Stimulated activated naive CD8-positive, alpha-beta T cell treated with anti-CD3 and anti-CD28 coated beads, Interleukin-15, Interleukin-2, amounts not matched to agents 100 ng/mL and 50 ng/mL, for 24 hours (primary cell): ENCODE measurements around the gene RYR1.
"Not testable (repeated sequence)": the region's sequence is repeated elsewhere in the genome, so short reads cannot be mapped to it uniquely, and the experiment has no call there.

Experiments used
- H3K27ac Mint-ChIP-seq: one replicate; pipeline ENCODE4 v1.8.0; 2021; ENCODE audit warnings: mild to moderate bottlenecking, mixed read lengths
- H3K27me3 Mint-ChIP-seq: one replicate; pipeline ENCODE4 v1.8.0; 2021; ENCODE audit warnings: mixed read lengths
- H3K36me3 Mint-ChIP-seq: one replicate; pipeline ENCODE4 v1.8.0; 2021; ENCODE audit warnings: low read depth, mixed read lengths
- H3K4me1 Mint-ChIP-seq: one replicate; pipeline ENCODE4 v1.8.0; 2021; ENCODE audit warnings: low read depth, mixed read lengths
- H3K4me3 Mint-ChIP-seq: one replicate; pipeline ENCODE4 v1.8.0; 2021; ENCODE audit warnings: mild to moderate bottlenecking, mixed read lengths
- H3K9me3 Mint-ChIP-seq: one replicate; pipeline ENCODE4 v1.8.0; 2021; ENCODE audit warnings: mixed read lengths

Gene RYR1

GRCh38 chr19:38391911-38392464, 41.5 kb upstream of the RYR1 start:
- Mint-ChIP-seq H3K4me1 (peaks cover 47% of the 10 kb centered on the region), H3K27me3 (peaks cover 53% of the 10 kb centered on the region), H3K27ac (no peak overlapping the region), H3K36me3 (peaks cover 5% of the 10 kb centered on the region), H3K4me3 (no peak overlapping the region), H3K9me3 (no peaks in the 10 kb centered on the region)

GRCh38 chr19:38392707-38393308, 40.7 kb upstream of the RYR1 start:
- Mint-ChIP-seq H3K4me3 (no peak overlapping the region), H3K9me3 (no peaks in the 10 kb centered on the region), H3K27ac (peak overlapping the region; percentile 1), H3K36me3 (no peaks in the 10 kb centered on the region), H3K27me3 (peaks cover 54% of the 10 kb centered on the region), H3K4me1 (peaks cover 41% of the 10 kb centered on the region)

GRCh38 chr19:38394488-38394887, 39.0 kb upstream of the RYR1 start:
- Mint-ChIP-seq H3K27me3 (peaks cover 51% of the 10 kb centered on the region), H3K9me3 (no peaks in the 10 kb centered on the region), H3K36me3 (no peaks in the 10 kb centered on the region), H3K4me1 (peaks cover 33% of the 10 kb centered on the region), H3K4me3 (peak overlapping the region; percentile 82), H3K27ac (peak overlapping the region; percentile 52)

- H3K36me3 Mint-ChIP-seq, result no peaks in the 10 kb centered on the region
- H3K27ac Mint-ChIP-seq, result no peak overlapping the region
- peaks cover 28% of the 10 kb centered on the region for H3K4me1 Mint-ChIP-seq
- H3K4me3 Mint-ChIP-seq, result peak overlapping the region; percentile 82
- no peaks in the 10 kb centered on the region for H3K9me3 Mint-ChIP-seq
- H3K27me3 Mint-ChIP-seq, result peaks cover 51% of the 10 kb centered on the region
These were observed 37.9 kb upstream of the RYR1 start for GRCh38 chr19:38395381-38396114.

- H3K27ac Mint-ChIP-seq, result no peak overlapping the region
- H3K36me3 Mint-ChIP-seq, result no peaks in the 10 kb centered on the region
- H3K4me3 Mint-ChIP-seq, result no peak overlapping the region
- peaks cover 32% of the 10 kb centered on the region for H3K4me1 Mint-ChIP-seq
- H3K27me3 Mint-ChIP-seq, result peaks cover 28% of the 10 kb centered on the region
- H3K9me3 Mint-ChIP-seq, result no peaks in the 10 kb centered on the region
These were observed 34.4 kb upstream of the RYR1 start for GRCh38 chr19:38399081-38399480.

- peaks cover 25% of the 10 kb centered on the region for H3K27me3 Mint-ChIP-seq
- no peak overlapping the region for H3K27ac Mint-ChIP-seq
- peaks cover 31% of the 10 kb centered on the region for H3K4me1 Mint-ChIP-seq
- no peaks in the 10 kb centered on the region for H3K36me3 Mint-ChIP-seq
- no peak overlapping the region for H3K4me3 Mint-ChIP-seq
- H3K9me3 Mint-ChIP-seq, result no peaks in the 10 kb centered on the region
These were observed 34.0 kb upstream of the RYR1 start for GRCh38 chr19:38399537-38399936.

GRCh38 chr19:38400361-38400760, 33.1 kb upstream of the RYR1 start:
- H3K27me3 Mint-ChIP-seq, result peaks cover 21% of the 10 kb centered on the region
- peak overlapping the region; percentile 60 for H3K27ac Mint-ChIP-seq
- H3K4me3 Mint-ChIP-seq, result no peak overlapping the region
- H3K4me1 Mint-ChIP-seq, result peaks cover 24% of the 10 kb centered on the region
- no peaks in the 10 kb centered on the region for H3K9me3 Mint-ChIP-seq
- no peaks in the 10 kb centered on the region for H3K36me3 Mint-ChIP-seq

- no peak overlapping the region for H3K4me3 Mint-ChIP-seq
These were observed 32.3 kb upstream of the RYR1 start for GRCh38 chr19:38401148-38401547.

GRCh38 chr19:38402623-38402966, 30.9 kb upstream of the RYR1 start:
- Mint-ChIP-seq H3K27me3 (peaks cover 11% of the 10 kb centered on the region), H3K27ac (peak overlapping the region; percentile 70), H3K4me1 (peaks cover 16% of the 10 kb centered on the region), H3K36me3 (peaks cover 4% of the 10 kb centered on the region), H3K9me3 (no peaks in the 10 kb centered on the region), H3K4me3 (peak overlapping the region; percentile 87)

More at GRCh38 chr19:38401148-38401547, 32.3 kb upstream of the RYR1 start:
- no peaks in the 10 kb centered on the region for H3K36me3 Mint-ChIP-seq
- H3K4me1 Mint-ChIP-seq, result peaks cover 24% of the 10 kb centered on the region
- H3K27me3 Mint-ChIP-seq, result peaks cover 21% of the 10 kb centered on the region
- no peaks in the 10 kb centered on the region for H3K9me3 Mint-ChIP-seq
- no peak overlapping the region for H3K27ac Mint-ChIP-seq

GRCh38 chr19:38402967-38403674, 30.4 kb upstream of the RYR1 start, which contains the start of gene FAM98C:
Gene FAM98C, plus strand, starts transcription at chr19:38403093. Its CDS starts 61 bp downstream, at chr19:38403154.
- peaks cover 11% of the 10 kb centered on the region for H3K27me3 Mint-ChIP-seq
- H3K4me1 Mint-ChIP-seq, result peaks cover 16% of the 10 kb centered on the region
- H3K36me3 Mint-ChIP-seq, result peaks cover 4% of the 10 kb centered on the region
- peak within 1 kb of the TSS; percentile 86 for H3K27ac Mint-ChIP-seq
- no peaks in the 10 kb centered on the region for H3K9me3 Mint-ChIP-seq
- peak within 1 kb of the TSS; percentile 87 for H3K4me3 Mint-ChIP-seq

GRCh38 chr19:38404858-38405257, 28.6 kb upstream of the RYR1 start:
- H3K4me1 Mint-ChIP-seq, result peaks cover 16% of the 10 kb centered on the region
- H3K36me3 Mint-ChIP-seq, result peaks cover 4% of the 10 kb centered on the region
- H3K27me3 Mint-ChIP-seq, result peaks cover 4% of the 10 kb centered on the region
- H3K4me3 Mint-ChIP-seq, result peak overlapping the region; percentile 13
- no peaks in the 10 kb centered on the region for H3K9me3 Mint-ChIP-seq
- no peak overlapping the region for H3K27ac Mint-ChIP-seq

- Mint-ChIP-seq H3K27me3 (peaks cover 1% of the 10 kb centered on the region), H3K9me3 (no peaks in the 10 kb centered on the region), H3K36me3 (peaks cover 4% of the 10 kb centered on the region), H3K27ac (no peak overlapping the region), H3K4me1 (peaks cover 16% of the 10 kb centered on the region), H3K4me3 (no peak overlapping the region)
These were observed 28.2 kb upstream of the RYR1 start for GRCh38 chr19:38405276-38405675.

GRCh38 chr19:38409631-38410133, 23.8 kb upstream of the RYR1 start:
- Mint-ChIP-seq H3K4me3 (no peak overlapping the region), H3K27me3 (no peaks in the 10 kb centered on the region), H3K4me1 (no peaks in the 10 kb centered on the region), H3K36me3 (peaks cover 4% of the 10 kb centered on the region), H3K9me3 (no peaks in the 10 kb centered on the region), H3K27ac (no peak overlapping the region)

- not testable (repeated sequence) for H3K9me3 Mint-ChIP-seq, H3K27ac Mint-ChIP-seq
These were observed 23.1 kb upstream of the RYR1 start for GRCh38 chr19:38410407-38410806.

More at GRCh38 chr19:38410407-38410806, 23.1 kb upstream of the RYR1 start:
- not testable (repeated sequence) for H3K4me3 Mint-ChIP-seq, H3K36me3 Mint-ChIP-seq, H3K4me1 Mint-ChIP-seq, H3K27me3 Mint-ChIP-seq
